ENCODE results near the gene CASKIN1.

CASKIN1 gene

DNA sequence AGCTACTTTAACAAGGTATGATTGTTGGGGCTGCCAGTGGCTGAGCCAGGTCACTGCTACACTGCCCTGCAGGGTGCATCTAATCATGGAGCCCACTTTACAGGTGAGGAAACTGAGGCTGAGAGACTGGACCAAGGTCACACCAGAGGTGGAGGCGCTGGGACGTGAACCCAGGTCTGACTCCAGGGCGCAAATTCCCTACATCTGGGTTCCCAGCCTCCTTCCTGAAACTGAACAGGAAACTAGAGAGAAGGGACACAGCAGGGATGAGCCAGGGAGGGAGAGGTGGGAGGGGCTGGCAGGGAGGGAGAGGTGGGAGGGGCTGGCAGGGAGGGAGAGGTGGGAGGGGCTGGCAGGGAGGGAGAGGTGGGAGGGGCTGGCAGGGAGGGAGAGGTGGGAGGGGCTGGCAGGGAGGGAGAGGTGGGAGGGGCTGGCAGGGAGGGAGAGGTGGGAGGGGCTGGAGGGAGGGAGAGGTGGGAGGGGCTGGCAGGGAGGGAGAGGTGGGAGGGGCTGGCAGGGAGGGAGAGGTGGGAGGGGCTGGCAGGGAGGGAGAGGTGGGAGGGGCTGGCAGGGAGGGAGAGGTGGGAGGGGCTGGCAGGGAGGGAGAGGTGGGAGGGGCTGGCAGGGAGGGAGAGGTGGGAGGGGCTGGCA, 68.7 kb downstream of the CASKIN1 start:
- DNase-seq = peak; percentile 59
